DMS 273 (cell line): ENCODE measurements around the gene ZFAND2A.
A peak's percentile ranks its signal among the peaks of the same experiment; 100 is the strongest.
"Not testable (repeated sequence)": the region's sequence is repeated elsewhere in the genome, so short reads cannot be mapped to it uniquely, and the experiment has no call there.

Experiments
- DNase-seq: peaks from one replicate; lab custom pipeline; 2025; ENCODE audit not compliant: unreplicated experiment; lab: John Stamatoyannopoulos, UW

Gene ZFAND2A

GRCh38 chr7:1154172-1154739 is 5.7 kb downstream of the ZFAND2A start:
- DNase-seq: no peak

- no peak for DNase-seq
These were observed 7.5 kb downstream of the ZFAND2A start for GRCh38 chr7:1152492-1152891.

- DNase-seq: no peak
These were observed 8.2 kb downstream of the ZFAND2A start for GRCh38 chr7:1151653-1152425.

- no peak for DNase-seq
These were observed 8.8 kb downstream of the ZFAND2A start for GRCh38 chr7:1151156-1151555.

GRCh38 chr7:1150400-1151002 is 9.5 kb downstream of the ZFAND2A start:
- no peak for DNase-seq

- DNase-seq: no peak
These were observed 10.6 kb downstream of the ZFAND2A start for GRCh38 chr7:1149351-1149794.

GRCh38 chr7:1147873-1148272 is 12.1 kb downstream of the ZFAND2A start:
- not testable (repeated sequence) for DNase-seq

GRCh38 chr7:1144269-1144771 is 15.7 kb downstream of the ZFAND2A start:
- DNase-seq: peak; percentile 81

GRCh38 chr7:1143031-1143430 is 17.0 kb downstream of the ZFAND2A start:
- DNase-seq: not testable (repeated sequence)

- DNase-seq: no peak
These were observed 17.9 kb downstream of the ZFAND2A start for GRCh38 chr7:1142051-1142635.

GRCh38 chr7:1141651-1142050 is 18.3 kb downstream of the ZFAND2A start:
- DNase-seq: no peak

GRCh38 chr7:1140476-1141104 is 19.4 kb downstream of the ZFAND2A start:
- no peak for DNase-seq

GRCh38 chr7:1137517-1138167 is 22.4 kb downstream of the ZFAND2A start:
- peak; percentile 90 for DNase-seq

GRCh38 chr7:1136841-1137516 is 23.0 kb downstream of the ZFAND2A start:
- DNase-seq: peak; percentile 82

- no peak for DNase-seq
These were observed 25.0 kb downstream of the ZFAND2A start for GRCh38 chr7:1134951-1135350.

- DNase-seq: no peak
These were observed 28.3 kb downstream of the ZFAND2A start for GRCh38 chr7:1131471-1132265.

GRCh38 chr7:1130021-1130990 is 29.7 kb downstream of the ZFAND2A start:
- no peak for DNase-seq

- no peak for DNase-seq
These were observed 30.6 kb downstream of the ZFAND2A start for GRCh38 chr7:1129431-1129830.
